ENCODE data around the gene HDAC5. TPM values are rescaled to one million over a fixed set of nuclear protein-coding genes. Genes with fewer than 3 reads are reported as not detected.
A peak's percentile ranks its signal among the peaks of the same experiment; 100 is the strongest.

HDAC5 gene
- total RNA-seq, 3 donors from 2014 or later: 66.5 to 79.3 (median 75.4) TPM

DNA sequence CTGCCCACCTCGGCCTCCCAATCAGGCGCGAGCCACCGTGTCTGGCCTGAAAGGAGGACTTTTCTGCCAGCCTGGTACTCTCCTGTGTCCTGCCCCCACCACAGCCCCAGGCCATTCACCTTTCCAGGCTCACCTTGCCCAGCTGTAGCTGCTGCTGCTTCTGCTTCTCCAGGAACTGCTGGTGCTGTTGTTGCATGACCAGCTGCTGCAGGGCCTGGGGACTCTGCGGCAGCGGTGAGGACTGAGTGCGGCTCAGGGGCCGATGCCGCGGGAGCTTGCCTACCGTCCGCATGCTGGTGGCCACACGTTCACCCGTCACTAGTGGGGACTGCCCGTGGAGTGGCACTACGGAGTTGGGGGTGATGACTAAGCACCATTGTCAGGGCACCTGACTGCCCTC is 35.2 kb downstream of the HDAC5 start:
- TF ChIP-seq, protein P1, sequence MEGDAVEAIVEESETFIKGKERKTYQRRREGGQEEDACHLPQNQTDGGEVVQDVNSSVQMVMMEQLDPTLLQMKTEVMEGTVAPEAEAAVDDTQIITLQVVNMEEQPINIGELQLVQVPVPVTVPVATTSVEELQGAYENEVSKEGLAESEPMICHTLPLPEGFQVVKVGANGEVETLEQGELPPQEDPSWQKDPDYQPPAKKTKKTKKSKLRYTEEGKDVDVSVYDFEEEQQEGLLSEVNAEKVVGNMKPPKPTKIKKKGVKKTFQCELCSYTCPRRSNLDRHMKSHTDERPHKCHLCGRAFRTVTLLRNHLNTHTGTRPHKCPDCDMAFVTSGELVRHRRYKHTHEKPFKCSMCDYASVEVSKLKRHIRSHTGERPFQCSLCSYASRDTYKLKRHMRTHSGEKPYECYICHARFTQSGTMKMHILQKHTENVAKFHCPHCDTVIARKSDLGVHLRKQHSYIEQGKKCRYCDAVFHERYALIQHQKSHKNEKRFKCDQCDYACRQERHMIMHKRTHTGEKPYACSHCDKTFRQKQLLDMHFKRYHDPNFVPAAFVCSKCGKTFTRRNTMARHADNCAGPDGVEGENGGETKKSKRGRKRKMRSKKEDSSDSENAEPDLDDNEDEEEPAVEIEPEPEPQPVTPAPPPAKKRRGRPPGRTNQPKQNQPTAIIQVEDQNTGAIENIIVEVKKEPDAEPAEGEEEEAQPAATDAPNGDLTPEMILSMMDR (IDR thresholded peaks at IDR 0.05): no peak
- no peak for TF ChIP-seq POLR2AphosphoS5 (IDR thresholded peaks at IDR 0.05)
- TF ChIP-seq POLR2A (IDR thresholded peaks at IDR 0.05): no peak
- intact Hi-C loops (cut with DNase I; ENCODE audit: low total_unique reads): no loop called here
- no peaks in the 10 kb centered on the region for H3K27me3 ChIP-seq
- peaks cover 0 to 7% of the 10 kb centered on the region in 2 donors for H3K4me1 ChIP-seq
- no peak overlapping the region for H3K4me3 ChIP-seq
- no peak for DNase-seq (ENCODE audit: low spot score in 2 of 2)
- H3K27ac ChIP-seq: no peak overlapping the region
- H3K9me3 ChIP-seq: no peaks in the 10 kb centered on the region
- H3K36me3 ChIP-seq: no peaks in the 10 kb centered on the region

- peak overlapping the region; percentile 68 to 75 for H3K27ac ChIP-seq
- peaks cover 0 to 7% of the 10 kb centered on the region in 2 donors for H3K4me1 ChIP-seq
- TF ChIP-seq POLR2AphosphoS5 (IDR thresholded peaks at IDR 0.05) (no peak), POLR2A (IDR thresholded peaks at IDR 0.05) (no peak)
- TF ChIP-seq, protein P1 (IDR thresholded peaks at IDR 0.05): no peak
- intact Hi-C loops (cut with DNase I; ENCODE audit: low total_unique reads): no loop called here
- no peaks in the 10 kb centered on the region for H3K9me3 ChIP-seq
- H3K27me3 ChIP-seq: no peaks in the 10 kb centered on the region
- no peak overlapping the region for H3K4me3 ChIP-seq
- no peak for DNase-seq (ENCODE audit: low spot score in 2 of 2)
- H3K36me3 ChIP-seq: no peaks in the 10 kb centered on the region
These were observed 36.1 kb downstream of the HDAC5 start for GRCh38 chr17:44087319-44087718.

DNA sequence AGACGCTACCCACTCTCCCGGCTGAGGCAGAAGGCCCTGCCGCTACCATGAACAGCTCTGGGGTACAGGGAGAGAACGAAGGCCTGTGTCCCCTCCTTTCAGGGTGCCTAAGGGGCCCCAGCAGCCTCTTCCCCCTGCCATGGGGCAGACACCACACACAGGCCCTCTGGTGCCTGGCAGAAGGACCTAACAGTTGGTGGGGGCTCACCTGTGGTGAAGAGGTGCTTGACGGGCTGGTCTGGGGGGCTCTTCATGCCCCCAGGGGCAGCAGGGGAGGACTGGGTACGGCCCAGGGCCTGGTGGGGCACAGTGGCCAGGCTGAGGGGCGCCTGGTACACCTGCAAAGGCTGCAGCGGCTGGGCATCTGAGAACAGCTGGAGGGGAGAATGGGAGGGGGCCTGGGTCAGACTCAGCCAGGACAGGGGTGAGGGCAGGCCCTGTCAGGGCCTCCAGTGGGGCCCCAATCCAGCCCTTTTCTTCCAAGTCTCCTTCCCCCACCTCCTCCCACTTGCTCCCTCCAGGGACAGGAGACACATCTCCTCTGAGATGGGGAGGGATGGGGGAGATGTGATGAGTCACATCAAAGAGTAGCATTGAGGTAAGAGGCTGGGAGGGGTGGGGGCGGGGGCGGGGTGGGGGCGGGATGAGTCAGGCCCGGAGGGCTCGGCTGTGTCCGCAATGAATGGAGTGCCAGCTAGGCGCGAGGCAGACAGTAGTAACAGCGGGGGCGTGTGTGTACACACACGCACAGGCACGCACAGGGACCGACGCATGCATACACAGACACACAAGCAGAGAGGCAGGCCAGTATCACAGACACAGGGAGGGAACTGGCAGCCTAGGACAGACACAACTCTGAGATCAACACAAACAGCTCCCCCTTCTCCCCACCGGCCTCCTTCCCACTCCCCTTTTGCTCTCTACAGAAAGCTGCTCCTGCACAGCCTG is 36.8 kb downstream of the HDAC5 start:
- H3K9me3 ChIP-seq: no peaks in the 10 kb centered on the region
- H3K4me3 ChIP-seq: no peak overlapping the region

GRCh38 chr17:44085908-44086307 is 37.5 kb downstream of the HDAC5 start:
- TF ChIP-seq POLR2AphosphoS5 (IDR thresholded peaks at IDR 0.05) (no peak), POLR2A (IDR thresholded peaks at IDR 0.05) (no peak)
- TF ChIP-seq, protein P1 (IDR thresholded peaks at IDR 0.05): no peak
- DNase-seq (ENCODE audit: low spot score in 2 of 2): no peak
- intact Hi-C loops (cut with DNase I; ENCODE audit: low total_unique reads): no loop called here

More for the DNA sequence above, 36.8 kb downstream of the HDAC5 start:
- Histone ChIP-seq H3K27ac (peak overlapping the region; percentile 68 to 75), H3K27me3 (no peaks in the 10 kb centered on the region), H3K36me3 (no peaks in the 10 kb centered on the region), H3K4me1 (peaks cover 0 to 7% of the 10 kb centered on the region in 2 donors)
- TF ChIP-seq POLR2AphosphoS5 (IDR thresholded peaks at IDR 0.05) (no peak), POLR2A (IDR thresholded peaks at IDR 0.05) (no peak)
- TF ChIP-seq, protein P1 (IDR thresholded peaks at IDR 0.05): no peak
- intact Hi-C loops (cut with DNase I; ENCODE audit: low total_unique reads): no loop called here
- DNase-seq (ENCODE audit: low spot score in 2 of 2): no peak

GRCh38 chr17:44084921-44085320 is 38.5 kb downstream of the HDAC5 start:
- H3K36me3 ChIP-seq: no peaks in the 10 kb centered on the region
- no peak overlapping the region for H3K4me3 ChIP-seq
- no peaks in the 10 kb centered on the region for H3K27me3 ChIP-seq
- intact Hi-C loops (cut with DNase I; ENCODE audit: low total_unique reads): no loop called here
- no peak for TF ChIP-seq POLR2A (IDR thresholded peaks at IDR 0.05)
- TF ChIP-seq POLR2AphosphoS5 (IDR thresholded peaks at IDR 0.05): no peak
- no peak for DNase-seq (ENCODE audit: low spot score in 2 of 2)
- H3K27ac ChIP-seq: no peak overlapping the region
- H3K4me1 ChIP-seq: peaks cover 0 to 7% of the 10 kb centered on the region in 2 donors
- H3K9me3 ChIP-seq: no peaks in the 10 kb centered on the region

More at GRCh38 chr17:44085908-44086307, 37.5 kb downstream of the HDAC5 start:
- Histone ChIP-seq H3K36me3 (no peaks in the 10 kb centered on the region), H3K27ac (peak overlapping the region; percentile 66 to 68), H3K9me3 (no peaks in the 10 kb centered on the region), H3K4me1 (peaks cover 0 to 7% of the 10 kb centered on the region in 2 donors), H3K4me3 (no peak overlapping the region), H3K27me3 (no peaks in the 10 kb centered on the region)

All from breast epithelium (tissue), 4 donors.